HL-60 (cell line): ENCODE results near the gene VSX1.

Experiments used
- DNase-seq, 2 experiments: peaks; one replicate each; pipeline ENCODE4 v3.0.0-alpha.2; 2010 to 2020; ENCODE audit warnings: low read depth in 1 of 2, low spot score in 1 of 2
- H3K27ac ChIP-seq: fragments of 250-450 bp; sonication (Bioruptor Pico); replicated peaks from 2 replicates; pipeline ENCODE4 v1.5.1; 2020; ENCODE audit warnings: mild to moderate bottlenecking, moderate library complexity
- H3K27me3 ChIP-seq: fragments of 250-450 bp; sonication (Bioruptor Pico); 2 replicates; pipeline ENCODE4 v1.5.1; 2021; ENCODE audit warnings: mild to moderate bottlenecking, moderate library complexity; ENCODE audit not compliant: insufficient read depth, poor library complexity, severe bottlenecking
- H3K4me3 ChIP-seq: replicated peaks from 2 replicates; pipeline ENCODE4 v1.5.1; 2011; ENCODE audit warnings: mild to moderate bottlenecking, control low read depth, low read length; ENCODE audit not compliant: insufficient read depth
- GABPA ChIP-seq: IDR thresholded peaks from 2 replicates; pipeline ENCODE4 v1.6.1; 2012; ENCODE audit warnings: low read depth
- POLR2AphosphoS5 ChIP-seq: IDR thresholded peaks from 2 replicates; pipeline ENCODE4 v1.6.1; 2012; ENCODE audit warnings: low read depth
- REST ChIP-seq: IDR thresholded peaks from 2 replicates; pipeline ENCODE4 v1.6.1; 2012; ENCODE audit warnings: low read depth; ENCODE audit not compliant: insufficient replicate concordance
- SPI1 ChIP-seq: IDR thresholded peaks from 2 replicates; pipeline ENCODE4 v1.6.1; 2012; ENCODE audit warnings: low read depth, mild to moderate bottlenecking, borderline replicate concordance
- TF ChIP-seq, protein P1 (sequence below): IDR thresholded peaks from one replicate; pipeline ENCODE4 v1.5.1; 2011; ENCODE audit warnings: low read length, control low read depth, inconsistent platforms; ENCODE audit not compliant: insufficient read depth

VSX1 gene

DNA sequence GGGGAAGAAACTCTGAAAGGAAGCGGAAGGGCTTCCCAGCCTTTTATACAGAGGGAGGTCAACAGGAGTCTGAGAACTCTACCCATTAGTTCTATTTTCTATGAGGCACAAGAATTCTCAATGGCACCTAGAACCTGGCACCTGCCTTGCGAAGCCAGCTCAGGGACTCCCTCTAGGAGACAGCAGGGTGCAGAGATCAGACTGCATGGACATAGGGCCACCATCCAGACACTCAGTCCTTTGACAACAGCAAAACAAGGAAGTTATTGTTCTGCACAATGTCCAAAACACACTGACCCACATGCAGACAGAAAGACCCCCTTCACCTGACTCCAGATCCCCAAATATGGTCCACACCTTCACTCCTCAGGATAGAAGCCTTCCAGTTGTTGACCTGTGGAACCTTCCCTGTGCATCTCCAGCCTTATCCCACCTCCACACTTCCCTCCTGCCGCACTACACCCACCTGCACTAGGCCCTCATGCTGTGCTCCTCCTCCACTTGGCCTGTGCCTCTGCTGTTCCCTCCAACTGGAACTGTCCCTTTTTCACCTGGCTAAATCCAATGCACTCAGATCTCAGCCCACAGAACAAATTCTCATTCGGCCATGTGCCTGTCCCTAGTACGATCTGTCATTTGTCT is 51.8 kb downstream of the VSX1 start:
- H3K27me3 ChIP-seq: no peaks in the 10 kb centered on the region
- DNase-seq: no peak
- TF ChIP-seq, protein P1, sequence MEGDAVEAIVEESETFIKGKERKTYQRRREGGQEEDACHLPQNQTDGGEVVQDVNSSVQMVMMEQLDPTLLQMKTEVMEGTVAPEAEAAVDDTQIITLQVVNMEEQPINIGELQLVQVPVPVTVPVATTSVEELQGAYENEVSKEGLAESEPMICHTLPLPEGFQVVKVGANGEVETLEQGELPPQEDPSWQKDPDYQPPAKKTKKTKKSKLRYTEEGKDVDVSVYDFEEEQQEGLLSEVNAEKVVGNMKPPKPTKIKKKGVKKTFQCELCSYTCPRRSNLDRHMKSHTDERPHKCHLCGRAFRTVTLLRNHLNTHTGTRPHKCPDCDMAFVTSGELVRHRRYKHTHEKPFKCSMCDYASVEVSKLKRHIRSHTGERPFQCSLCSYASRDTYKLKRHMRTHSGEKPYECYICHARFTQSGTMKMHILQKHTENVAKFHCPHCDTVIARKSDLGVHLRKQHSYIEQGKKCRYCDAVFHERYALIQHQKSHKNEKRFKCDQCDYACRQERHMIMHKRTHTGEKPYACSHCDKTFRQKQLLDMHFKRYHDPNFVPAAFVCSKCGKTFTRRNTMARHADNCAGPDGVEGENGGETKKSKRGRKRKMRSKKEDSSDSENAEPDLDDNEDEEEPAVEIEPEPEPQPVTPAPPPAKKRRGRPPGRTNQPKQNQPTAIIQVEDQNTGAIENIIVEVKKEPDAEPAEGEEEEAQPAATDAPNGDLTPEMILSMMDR: no peak
- no peak for TF ChIP-seq REST
- no peak for TF ChIP-seq POLR2AphosphoS5
- no peak for TF ChIP-seq SPI1
- no peak for TF ChIP-seq GABPA

GRCh38 chr20:25025986-25026605 is 55.8 kb downstream of the VSX1 start:
- no peaks in the 10 kb centered on the region for H3K27me3 ChIP-seq
- peak; percentile 16 to 52 for DNase-seq
- TF ChIP-seq POLR2AphosphoS5 (peak; percentile 50; the same call in 1 of the 2 replicates), REST (no peak), SPI1 (peak; percentile 19; the same call in 1 of the 2 replicates), GABPA (no peak)
- TF ChIP-seq, protein P1: no peak
- no peak overlapping the region for H3K4me3 ChIP-seq
- H3K27ac ChIP-seq: peak overlapping the region; percentile 39; the same call in 1 of the 2 replicates

More for the DNA sequence above, 51.8 kb downstream of the VSX1 start:
- H3K27ac ChIP-seq: no peak overlapping the region
- H3K4me3 ChIP-seq: no peak overlapping the region
